Measurements from ENCODE around the gene TLK1. TPM values are rescaled to one million over a fixed set of nuclear protein-coding genes. Genes with fewer than 3 reads are reported as not detected.

The TLK1 gene
- total and polyA plus RNA-seq, 9 of the 15 experiments (the other 6 are each of a cell fraction or from before 2014, with no cell fraction given): 20.2 to 101 (median 40.5) TPM

GRCh38 chr2:171139860-171140259 lies 20.8 kb downstream of the TLK1 start (continued):
- TF ChIP-seq, protein P1, sequence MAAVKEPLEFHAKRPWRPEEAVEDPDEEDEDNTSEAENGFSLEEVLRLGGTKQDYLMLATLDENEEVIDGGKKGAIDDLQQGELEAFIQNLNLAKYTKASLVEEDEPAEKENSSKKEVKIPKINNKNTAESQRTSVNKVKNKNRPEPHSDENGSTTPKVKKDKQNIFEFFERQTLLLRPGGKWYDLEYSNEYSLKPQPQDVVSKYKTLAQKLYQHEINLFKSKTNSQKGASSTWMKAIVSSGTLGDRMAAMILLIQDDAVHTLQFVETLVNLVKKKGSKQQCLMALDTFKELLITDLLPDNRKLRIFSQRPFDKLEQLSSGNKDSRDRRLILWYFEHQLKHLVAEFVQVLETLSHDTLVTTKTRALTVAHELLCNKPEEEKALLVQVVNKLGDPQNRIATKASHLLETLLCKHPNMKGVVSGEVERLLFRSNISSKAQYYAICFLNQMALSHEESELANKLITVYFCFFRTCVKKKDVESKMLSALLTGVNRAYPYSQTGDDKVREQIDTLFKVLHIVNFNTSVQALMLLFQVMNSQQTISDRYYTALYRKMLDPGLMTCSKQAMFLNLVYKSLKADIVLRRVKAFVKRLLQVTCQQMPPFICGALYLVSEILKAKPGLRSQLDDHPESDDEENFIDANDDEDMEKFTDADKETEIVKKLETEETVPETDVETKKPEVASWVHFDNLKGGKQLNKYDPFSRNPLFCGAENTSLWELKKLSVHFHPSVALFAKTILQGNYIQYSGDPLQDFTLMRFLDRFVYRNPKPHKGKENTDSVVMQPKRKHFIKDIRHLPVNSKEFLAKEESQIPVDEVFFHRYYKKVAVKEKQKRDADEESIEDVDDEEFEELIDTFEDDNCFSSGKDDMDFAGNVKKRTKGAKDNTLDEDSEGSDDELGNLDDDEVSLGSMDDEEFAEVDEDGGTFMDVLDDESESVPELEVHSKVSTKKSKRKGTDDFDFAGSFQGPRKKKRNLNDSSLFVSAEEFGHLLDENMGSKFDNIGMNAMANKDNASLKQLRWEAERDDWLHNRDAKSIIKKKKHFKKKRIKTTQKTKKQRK (IDR thresholded peaks at IDR 0.05; ENCODE audit: borderline replicate concordance, low read depth, low read length): no peak
- no peak for TF ChIP-seq CBX8 (IDR thresholded peaks at IDR 0.05; ENCODE audit: borderline replicate concordance, extremely low read depth, low read depth, low read length, poor library complexity, severe bottlenecking)
- TF ChIP-seq TAF1 (IDR thresholded peaks at IDR 0.05; ENCODE audit: control insufficient read depth, extremely low read depth, insufficient read depth, low read length, severe bottlenecking): peak; percentile 15
- no peak for TF ChIP-seq ZNF830 (CRISPR knock-in tag; IDR thresholded peaks at IDR 0.05)
- no peak for TF ChIP-seq EP400 (IDR thresholded peaks at IDR 0.05)
- TF ChIP-seq ZNF184 (CRISPR knock-in tag; IDR thresholded peaks at IDR 0.05): no peak
- TF ChIP-seq ZNF24 (IDR thresholded peaks at IDR 0.05): no peak
- TF ChIP-seq, protein P2, sequence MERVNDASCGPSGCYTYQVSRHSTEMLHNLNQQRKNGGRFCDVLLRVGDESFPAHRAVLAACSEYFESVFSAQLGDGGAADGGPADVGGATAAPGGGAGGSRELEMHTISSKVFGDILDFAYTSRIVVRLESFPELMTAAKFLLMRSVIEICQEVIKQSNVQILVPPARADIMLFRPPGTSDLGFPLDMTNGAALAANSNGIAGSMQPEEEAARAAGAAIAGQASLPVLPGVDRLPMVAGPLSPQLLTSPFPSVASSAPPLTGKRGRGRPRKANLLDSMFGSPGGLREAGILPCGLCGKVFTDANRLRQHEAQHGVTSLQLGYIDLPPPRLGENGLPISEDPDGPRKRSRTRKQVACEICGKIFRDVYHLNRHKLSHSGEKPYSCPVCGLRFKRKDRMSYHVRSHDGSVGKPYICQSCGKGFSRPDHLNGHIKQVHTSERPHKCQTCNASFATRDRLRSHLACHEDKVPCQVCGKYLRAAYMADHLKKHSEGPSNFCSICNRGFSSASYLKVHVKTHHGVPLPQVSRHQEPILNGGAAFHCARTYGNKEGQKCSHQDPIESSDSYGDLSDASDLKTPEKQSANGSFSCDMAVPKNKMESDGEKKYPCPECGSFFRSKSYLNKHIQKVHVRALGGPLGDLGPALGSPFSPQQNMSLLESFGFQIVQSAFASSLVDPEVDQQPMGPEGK (CRISPR knock-in tag; IDR thresholded peaks at IDR 0.05; ENCODE audit: borderline replicate concordance): no peak
- TF ChIP-seq, protein P3, sequence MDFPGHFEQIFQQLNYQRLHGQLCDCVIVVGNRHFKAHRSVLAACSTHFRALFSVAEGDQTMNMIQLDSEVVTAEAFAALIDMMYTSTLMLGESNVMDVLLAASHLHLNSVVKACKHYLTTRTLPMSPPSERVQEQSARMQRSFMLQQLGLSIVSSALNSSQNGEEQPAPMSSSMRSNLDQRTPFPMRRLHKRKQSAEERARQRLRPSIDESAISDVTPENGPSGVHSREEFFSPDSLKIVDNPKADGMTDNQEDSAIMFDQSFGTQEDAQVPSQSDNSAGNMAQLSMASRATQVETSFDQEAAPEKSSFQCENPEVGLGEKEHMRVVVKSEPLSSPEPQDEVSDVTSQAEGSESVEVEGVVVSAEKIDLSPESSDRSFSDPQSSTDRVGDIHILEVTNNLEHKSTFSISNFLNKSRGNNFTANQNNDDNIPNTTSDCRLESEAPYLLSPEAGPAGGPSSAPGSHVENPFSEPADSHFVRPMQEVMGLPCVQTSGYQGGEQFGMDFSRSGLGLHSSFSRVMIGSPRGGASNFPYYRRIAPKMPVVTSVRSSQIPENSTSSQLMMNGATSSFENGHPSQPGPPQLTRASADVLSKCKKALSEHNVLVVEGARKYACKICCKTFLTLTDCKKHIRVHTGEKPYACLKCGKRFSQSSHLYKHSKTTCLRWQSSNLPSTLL (IDR thresholded peaks at IDR 0.05): 0 out of 2 replicates have a peak, but pooled peaks have one; percentile 13
- TF ChIP-seq RFX1 (IDR thresholded peaks at IDR 0.05): no peak
- TF ChIP-seq KLF13 (tag; IDR thresholded peaks at IDR 0.05; ENCODE audit: borderline replicate concordance, low read depth): no peak
- no peak for TF ChIP-seq ARHGAP35 (IDR thresholded peaks at IDR 0.05; ENCODE audit: partially characterized antibody)
- TF ChIP-seq RBM22 (IDR thresholded peaks at IDR 0.05; ENCODE audit: low read depth, low read length, poor library complexity, severe bottlenecking): no peak
- TF ChIP-seq ZKSCAN3 (CRISPR knock-in tag; IDR thresholded peaks at IDR 0.05): no peak
- no peak for TF ChIP-seq ZNF766 (CRISPR knock-in tag; conservative IDR thresholded peaks at IDR 0.05)
- no peak for TF ChIP-seq DIDO1 (tag; IDR thresholded peaks at IDR 0.05; ENCODE audit: low read depth)
- TF ChIP-seq RFX7 (CRISPR knock-in tag; IDR thresholded peaks at IDR 0.05): no peak
- no peak for TF ChIP-seq NCOA2 (IDR thresholded peaks at IDR 0.05; ENCODE audit: partially characterized antibody in 2 of 2)
- TF ChIP-seq POLR2AphosphoS2 (IDR thresholded peaks at IDR 0.05; ENCODE audit: low read length): no peak
- TF ChIP-seq, protein P4, sequence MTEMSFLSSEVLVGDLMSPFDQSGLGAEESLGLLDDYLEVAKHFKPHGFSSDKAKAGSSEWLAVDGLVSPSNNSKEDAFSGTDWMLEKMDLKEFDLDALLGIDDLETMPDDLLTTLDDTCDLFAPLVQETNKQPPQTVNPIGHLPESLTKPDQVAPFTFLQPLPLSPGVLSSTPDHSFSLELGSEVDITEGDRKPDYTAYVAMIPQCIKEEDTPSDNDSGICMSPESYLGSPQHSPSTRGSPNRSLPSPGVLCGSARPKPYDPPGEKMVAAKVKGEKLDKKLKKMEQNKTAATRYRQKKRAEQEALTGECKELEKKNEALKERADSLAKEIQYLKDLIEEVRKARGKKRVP (CRISPR knock-in tag; IDR thresholded peaks at IDR 0.05): no peak
- TF ChIP-seq TBP (optimal IDR thresholded peaks at IDR 0.05; ENCODE audit: low read depth, low read length): no peak
- peak in 1 of 2 experiments; percentile 31; a peak in 1 of 4 replicates for TF ChIP-seq HDAC1 (IDR thresholded peaks at IDR 0.05)

Measured in K562 (cell line).